K562 (cell line): ENCODE measurements around the gene MIEF1. TPM values are rescaled to one million over a fixed set of nuclear protein-coding genes. Genes with fewer than 3 reads are reported as not detected.

Source experiments
- ARID3A ChIP-seq: IDR thresholded peaks from 2 replicates; pipeline ENCODE4 v1.6.1; 2012; ENCODE audit warnings: low read depth, low read length, improper control_type of control experiment, borderline replicate concordance
- CUX1 ChIP-seq: fragments of 200-800 bp; sonication (Bioruptor generic); IDR thresholded peaks from 2 replicates; pipeline ENCODE4 v1.6.1; 2016; ENCODE audit warnings: missing genetic modification characterization, missing compliant biosample characterization
- FOXA3 ChIP-seq, 2 experiments: fragments of 450-650 bp in 1 of 2; sonication (generic) in 1 of 2; formaldehyde crosslinking; IDR thresholded peaks in 1 of 2; conservative IDR thresholded peaks in 1 of 2; 2 replicates each; pipeline versions ENCODE4 v1.4.0 to v1.8.0; 2020 to 2022; ENCODE audit warnings: mild to moderate bottlenecking in 2 of 2, missing genetic modification reagents in 1 of 2
- HNRNPLL ChIP-seq: fragments of 200-400 bp; formaldehyde crosslinking; IDR thresholded peaks from 2 replicates; pipeline ENCODE4 v1.6.1; 2017; ENCODE audit warnings: low read length, low read depth, mild to moderate bottlenecking; ENCODE audit not compliant: poor library complexity, severe bottlenecking
- MEF2A ChIP-seq: IDR thresholded peaks from 2 replicates; pipeline ENCODE4 v1.6.1; 2011; ENCODE audit warnings: low read depth, mild to moderate bottlenecking, low read length, moderate library complexity; ENCODE audit not compliant: control insufficient read depth
- RFX5 ChIP-seq: IDR thresholded peaks from 2 replicates; pipeline ENCODE4 v1.6.1; 2011; ENCODE audit warnings: low read depth, mild to moderate bottlenecking, improper control_type of control experiment, low read length
- SNAPC5 ChIP-seq: fragments of 250-450 bp; sonication (Bioruptor Pico); IDR thresholded peaks from 2 replicates; pipeline ENCODE4 v1.8.0; 2021; ENCODE audit warnings: moderate library complexity, mild to moderate bottlenecking, inconsistent platforms
- THRA ChIP-seq: fragments of 450-650 bp; IDR thresholded peaks from 2 replicates; pipeline ENCODE4 v1.6.1; 2017; ENCODE audit warnings: mild to moderate bottlenecking, moderate library complexity
- ZNF133 ChIP-seq: fragments of 250-450 bp; sonication (Bioruptor Pico); IDR thresholded peaks from 2 replicates; pipeline ENCODE4 v1.4.0; 2020; ENCODE audit warnings: mild to moderate bottlenecking
- polyA plus RNA-seq, 8 experiments: library from polyadenylated mRNA; depleted of rRNA in 4 of 8; stranded (reverse) in 5 of 8; unstranded in 3 of 8; fragments of >200 nt; fragmentation: Nextera tagmentation in 2 of 8; fragmentation: Illumina TruSeq in 1 of 8; extraction: Ambion mirVana in 2 of 8; extraction: Trizol in 1 of 8; gene quantifications; 2 replicates each; pipeline versions ENCODE4 v1.2.1 to v1.2.3, GENCODE V29; 2011 to 2014; ENCODE audit warnings: inconsistent platforms in 1 of 8, missing spikeins in 1 of 8
- total RNA-seq, 7 experiments: library from RNA; depleted of rRNA in 6 of 7; stranded (reverse); fragments of >200 nt in 6 of 7; fragmentation: Illumina TruSeq in 2 of 7; extraction: Trizol in 2 of 7; gene quantifications; 2 replicates each; pipeline versions ENCODE4 v1.2.1 to v1.2.3, GENCODE V29; 2011 to 2021; ENCODE audit warnings: low replicate concordance in 1 of 7

MIEF1 gene
- total and polyA plus RNA-seq, 9 of the 15 experiments (the other 6 are each of a cell fraction or from before 2014, with no cell fraction given): 10.9 to 51.8 (median 25.5) TPM

- TF ChIP-seq ARID3A: no peak
- TF ChIP-seq MEF2A: no peak
- no peak for TF ChIP-seq THRA
- TF ChIP-seq FOXA3 (CRISPR knock-in tag; conservative IDR thresholded peaks at IDR 0.05 in 1 of 2, IDR thresholded peaks at IDR 0.05 in 1 of 2): no peak
- no peak for TF ChIP-seq HNRNPLL
- no peak for TF ChIP-seq ZNF133 (CRISPR knock-in tag)
- no peak for TF ChIP-seq SNAPC5 (CRISPR knock-in tag)
- TF ChIP-seq RFX5: no peak
- no peak for TF ChIP-seq CUX1 (CRISPR knock-in tag)
Measured at GRCh38 chr22:39490966-39491680, 11.0 kb upstream of the MIEF1 start (continued).
